SK-N-SH treated with all-trans-retinoic acid at 6 μM for 48 hours (cell line): ENCODE measurements around the gene SLC24A1.

ENCODE experiments used
- ATAC-seq: fragments of 200-7000 bp; cut with Tn5 transposase; 3 replicates; pipeline ENCODE4 v1.9.1; 2020; ENCODE audit warnings: mild to moderate bottlenecking, moderate library complexity
- ARNTL ChIP-seq: fragments of 450-650 bp; formaldehyde crosslinking; IDR thresholded peaks from 2 replicates; pipeline ENCODE4 v1.5.0; 2020; ENCODE audit warnings: low read depth, mild to moderate bottlenecking, moderate library complexity, borderline replicate concordance
- BACH2 ChIP-seq: fragments of 250-450 bp; sonication (Bioruptor Pico); IDR thresholded peaks from 2 replicates; pipeline ENCODE4 v1.9.0; 2021; ENCODE audit warnings: mild to moderate bottlenecking, borderline replicate concordance
- CSDC2 ChIP-seq: fragments of 250-450 bp; sonication (Bioruptor Pico); IDR thresholded peaks from 2 replicates; pipeline ENCODE4 v1.5.0; 2020; ENCODE audit warnings: mild to moderate bottlenecking, moderate library complexity
- ESRRG ChIP-seq: fragments of 250-450 bp; sonication (Bioruptor Pico); IDR thresholded peaks from 2 replicates; pipeline ENCODE4 v1.6.1; 2021; ENCODE audit warnings: mild to moderate bottlenecking
- GLIS3 ChIP-seq: fragments of 250-450 bp; sonication (Bioruptor Pico); IDR thresholded peaks from 2 replicates; pipeline ENCODE4 v1.5.0; 2020; ENCODE audit warnings: mild to moderate bottlenecking, moderate library complexity
- ISL1 ChIP-seq: fragments of 250-450 bp; sonication (Bioruptor Pico); IDR thresholded peaks from 2 replicates; pipeline ENCODE4 v2.1.2; 2022; ENCODE audit warnings: mild to moderate bottlenecking, moderate library complexity
- POU6F1 ChIP-seq: fragments of 250-450 bp; sonication (Bioruptor Pico); IDR thresholded peaks from 2 replicates; pipeline ENCODE4 v1.8.0; 2021; ENCODE audit warnings: low read depth, mild to moderate bottlenecking, moderate library complexity, borderline replicate concordance
- PPARA ChIP-seq: fragments of 250-450 bp; sonication (Bioruptor Pico); IDR thresholded peaks from 2 replicates; pipeline ENCODE4 v1.5.0; 2020; ENCODE audit warnings: mild to moderate bottlenecking, borderline replicate concordance
- RARB ChIP-seq: fragments of 250-450 bp; sonication (Bioruptor Pico); IDR thresholded peaks from 2 replicates; pipeline ENCODE4 v1.8.0; 2021; ENCODE audit warnings: mild to moderate bottlenecking, moderate library complexity
- SNAI2 ChIP-seq: fragments of 250-450 bp; sonication (Bioruptor Pico); IDR thresholded peaks from 2 replicates; pipeline ENCODE4 v1.5.0; 2020; ENCODE audit warnings: mild to moderate bottlenecking, moderate library complexity
- TCF4 ChIP-seq: fragments of 250-450 bp; sonication (Bioruptor Pico); IDR thresholded peaks from 2 replicates; pipeline ENCODE4 v1.8.0; 2021; ENCODE audit warnings: mild to moderate bottlenecking, moderate library complexity, borderline replicate concordance
- TSHZ2 ChIP-seq: fragments of 250-450 bp; sonication (Bioruptor Pico); IDR thresholded peaks from 2 replicates; pipeline ENCODE4 v1.5.0; 2020; ENCODE audit warnings: mild to moderate bottlenecking, moderate library complexity
- ZC3H10 ChIP-seq: fragments of 250-450 bp; sonication (Bioruptor Pico); IDR thresholded peaks from 2 replicates; pipeline ENCODE4 v1.5.1; 2021; ENCODE audit warnings: mild to moderate bottlenecking, moderate library complexity
- ZFP3 ChIP-seq: fragments of 250-450 bp; sonication (Bioruptor Pico); IDR thresholded peaks from 2 replicates; pipeline ENCODE4 v1.5.0; 2020; ENCODE audit warnings: mild to moderate bottlenecking, moderate library complexity
- ZFP30 ChIP-seq: fragments of 450-650 bp; formaldehyde crosslinking; IDR thresholded peaks from 2 replicates; pipeline ENCODE4 v1.5.0; 2022; ENCODE audit warnings: mild to moderate bottlenecking, moderate library complexity
- ZNF565 ChIP-seq: fragments of 450-650 bp; formaldehyde crosslinking; conservative IDR thresholded peaks from 2 replicates; pipeline ENCODE4 v1.5.0; 2020; ENCODE audit warnings: low read depth, mild to moderate bottlenecking, moderate library complexity
- ZNF70 ChIP-seq: fragments of 450-650 bp; formaldehyde crosslinking; IDR thresholded peaks from 2 replicates; pipeline ENCODE4 v1.5.0; 2020; ENCODE audit warnings: mild to moderate bottlenecking, moderate library complexity
- ZNF8 ChIP-seq: fragments of 450-650 bp; formaldehyde crosslinking; IDR thresholded peaks from 2 replicates; pipeline ENCODE4 v1.5.0; 2020; ENCODE audit warnings: mild to moderate bottlenecking, moderate library complexity
- TF ChIP-seq, protein P1 (sequence below): fragments of 250-450 bp; sonication (Bioruptor Pico); IDR thresholded peaks from 2 replicates; pipeline ENCODE4 v1.8.0; 2020; ENCODE audit warnings: mild to moderate bottlenecking, moderate library complexity, borderline replicate concordance
- TF ChIP-seq, protein P2 (sequence below): fragments of 250-450 bp; sonication (Bioruptor Pico); IDR thresholded peaks from 2 replicates; pipeline ENCODE4 v1.5.1; 2020; ENCODE audit warnings: low read depth, mild to moderate bottlenecking, moderate library complexity

SLC24A1 gene

DNA sequence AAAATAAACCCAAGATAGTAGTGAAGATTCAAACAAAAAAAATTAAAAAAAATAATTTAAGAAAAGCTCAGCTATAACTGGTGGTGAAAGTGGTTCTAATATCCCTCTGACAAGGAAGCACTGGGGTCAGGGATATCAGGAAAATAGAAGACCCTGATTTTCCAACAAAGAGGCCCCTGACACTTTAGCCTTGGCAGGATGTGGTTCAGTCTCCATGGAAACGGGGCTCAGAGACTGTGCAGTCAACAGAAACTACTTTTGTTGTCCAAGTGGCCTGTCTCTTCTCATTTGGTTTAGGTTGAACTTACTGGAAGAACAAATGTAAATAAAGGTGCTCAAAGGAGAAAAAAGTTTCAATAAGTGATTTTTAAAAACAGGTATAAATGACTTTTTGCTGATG, 38.0 kb upstream of the SLC24A1 start:
- ATAC-seq: peak; percentile 43
- TF ChIP-seq ZFP3 (CRISPR knock-in tag) (no peak), BACH2 (CRISPR knock-in tag) (no peak), ESRRG (CRISPR knock-in tag) (no peak), ARNTL (CRISPR knock-in tag) (no peak), ZNF8 (CRISPR knock-in tag) (no peak), PPARA (no peak), SNAI2 (CRISPR knock-in tag) (0 out of 2 replicates have a peak, but pooled peaks have one; percentile 12), TSHZ2 (CRISPR knock-in tag) (no peak)

GRCh38 chr15:65584241-65584640, 37.5 kb upstream of the SLC24A1 start:
- TF ChIP-seq, protein P1, sequence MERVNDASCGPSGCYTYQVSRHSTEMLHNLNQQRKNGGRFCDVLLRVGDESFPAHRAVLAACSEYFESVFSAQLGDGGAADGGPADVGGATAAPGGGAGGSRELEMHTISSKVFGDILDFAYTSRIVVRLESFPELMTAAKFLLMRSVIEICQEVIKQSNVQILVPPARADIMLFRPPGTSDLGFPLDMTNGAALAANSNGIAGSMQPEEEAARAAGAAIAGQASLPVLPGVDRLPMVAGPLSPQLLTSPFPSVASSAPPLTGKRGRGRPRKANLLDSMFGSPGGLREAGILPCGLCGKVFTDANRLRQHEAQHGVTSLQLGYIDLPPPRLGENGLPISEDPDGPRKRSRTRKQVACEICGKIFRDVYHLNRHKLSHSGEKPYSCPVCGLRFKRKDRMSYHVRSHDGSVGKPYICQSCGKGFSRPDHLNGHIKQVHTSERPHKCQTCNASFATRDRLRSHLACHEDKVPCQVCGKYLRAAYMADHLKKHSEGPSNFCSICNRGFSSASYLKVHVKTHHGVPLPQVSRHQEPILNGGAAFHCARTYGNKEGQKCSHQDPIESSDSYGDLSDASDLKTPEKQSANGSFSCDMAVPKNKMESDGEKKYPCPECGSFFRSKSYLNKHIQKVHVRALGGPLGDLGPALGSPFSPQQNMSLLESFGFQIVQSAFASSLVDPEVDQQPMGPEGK (CRISPR knock-in tag): no peak
- no peak for TF ChIP-seq ZFP3 (CRISPR knock-in tag)
- no peak for TF ChIP-seq BACH2 (CRISPR knock-in tag)
- no peak for TF ChIP-seq ZNF70
- TF ChIP-seq GLIS3: no peak
- TF ChIP-seq CSDC2 (CRISPR knock-in tag): no peak
- TF ChIP-seq TSHZ2 (CRISPR knock-in tag): no peak
- no peak for TF ChIP-seq ARNTL (CRISPR knock-in tag)
- TF ChIP-seq ZNF8 (CRISPR knock-in tag): no peak
- TF ChIP-seq ESRRG (CRISPR knock-in tag): no peak
- TF ChIP-seq POU6F1 (CRISPR knock-in tag): no peak
- TF ChIP-seq ISL1: no peak
- no peak for TF ChIP-seq ZNF565 (CRISPR knock-in tag)
- TF ChIP-seq SNAI2 (CRISPR knock-in tag): no peak
- no peak for TF ChIP-seq PPARA
- TF ChIP-seq RARB (CRISPR knock-in tag): no peak
- TF ChIP-seq, protein P2, sequence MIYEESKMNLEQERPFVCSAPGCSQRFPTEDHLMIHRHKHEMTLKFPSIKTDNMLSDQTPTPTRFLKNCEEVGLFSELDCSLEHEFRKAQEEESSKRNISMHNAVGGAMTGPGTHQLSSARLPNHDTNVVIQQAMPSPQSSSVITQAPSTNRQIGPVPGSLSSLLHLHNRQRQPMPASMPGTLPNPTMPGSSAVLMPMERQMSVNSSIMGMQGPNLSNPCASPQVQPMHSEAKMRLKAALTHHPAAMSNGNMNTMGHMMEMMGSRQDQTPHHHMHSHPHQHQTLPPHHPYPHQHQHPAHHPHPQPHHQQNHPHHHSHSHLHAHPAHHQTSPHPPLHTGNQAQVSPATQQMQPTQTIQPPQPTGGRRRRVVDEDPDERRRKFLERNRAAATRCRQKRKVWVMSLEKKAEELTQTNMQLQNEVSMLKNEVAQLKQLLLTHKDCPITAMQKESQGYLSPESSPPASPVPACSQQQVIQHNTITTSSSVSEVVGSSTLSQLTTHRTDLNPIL (CRISPR knock-in tag): no peak
- ATAC-seq: no peak

- ATAC-seq: no peak
- TF ChIP-seq TSHZ2 (CRISPR knock-in tag) (no peak), ZFP30 (CRISPR knock-in tag) (no peak), ZNF70 (no peak), ZC3H10 (CRISPR knock-in tag) (no peak), ZNF8 (CRISPR knock-in tag) (no peak), POU6F1 (CRISPR knock-in tag) (no peak), CSDC2 (CRISPR knock-in tag) (no peak), TCF4 (CRISPR knock-in tag) (no peak)
- TF ChIP-seq, protein P1 (CRISPR knock-in tag): no peak
Observed at GRCh38 chr15:65587094-65587493, 34.6 kb upstream of the SLC24A1 start.
